Suprapubic skin (tissue), 4 donors: ENCODE data around the gene COLEC11. TPM values are rescaled to one million over a fixed set of nuclear protein-coding genes. Genes with fewer than 3 reads are reported as not detected.
"Not testable (repeated sequence)": the region's sequence is repeated elsewhere in the genome, so short reads cannot be mapped to it uniquely, and the experiment has no call there.

Experiments used
- DNase-seq, 2 donors: peaks; one replicate each; pipeline ENCODE4 v3.0.0-alpha.2; 2019; ENCODE audit warnings: low spot score in 2 of 2
- H3K27ac ChIP-seq: fragments of 200-600 bp; sonication (generic); one replicate; pipeline ENCODE4 v1.5.1; 2019
- H3K27me3 ChIP-seq: fragments of 200-600 bp; sonication (generic); one replicate; pipeline ENCODE4 v1.5.1; 2019
- H3K36me3 ChIP-seq: fragments of 200-600 bp; sonication (generic); one replicate; pipeline ENCODE4 v1.5.1; 2019
- H3K4me1 ChIP-seq: fragments of 200-600 bp; sonication (generic); one replicate; pipeline ENCODE4 v1.5.1; 2019
- H3K4me3 ChIP-seq: fragments of 200-600 bp; sonication (generic); one replicate; pipeline ENCODE4 v1.5.1; 2019; ENCODE audit warnings: mild to moderate bottlenecking
- H3K9me3 ChIP-seq: fragments of 200-600 bp; sonication (generic); one replicate; pipeline ENCODE4 v1.5.1; 2019
- EP300 ChIP-seq: sonication (generic); formaldehyde crosslinking; IDR thresholded peaks from one replicate; pipeline ENCODE4 v1.6.1; 2017; ENCODE audit warnings: antibody characterized with exemption
- POLR2A ChIP-seq, 2 donors: fragments of 450-650 bp; IDR thresholded peaks; one replicate each; pipeline ENCODE4 v1.6.1; 2017; ENCODE audit warnings: antibody characterized with exemption in 2 of 2, mild to moderate bottlenecking in 2 of 2, moderate library complexity in 2 of 2
- POLR2AphosphoS5 ChIP-seq, 3 donors: sonication (generic); formaldehyde crosslinking; IDR thresholded peaks; one replicate each; pipeline ENCODE4 v1.6.1; 2017; ENCODE audit warnings: antibody characterized with exemption in 3 of 3
- WGBS: methylation state at CpG from one replicate; pipeline ENCODE4 v1.1.5; 2018; 5-methylcytosine and 5-hydroxymethylcytosine counted together
- total RNA-seq, 4 donors: library from RNA; depleted of rRNA; stranded (reverse); fragments of >200 nt; gene quantifications; one replicate each; pipeline ENCODE4 v1.1.0, GENCODE V29; 2016
- TF ChIP-seq, protein P1 (sequence below), 2 donors: fragments of 200-600 bp in 1 of 2; fragments of 450-650 bp in 1 of 2; sonication (generic) in 1 of 2; IDR thresholded peaks; one replicate each; pipeline ENCODE4 v1.5.1; 2016 to 2019; ENCODE audit warnings: antibody characterized with exemption in 2 of 2, mild to moderate bottlenecking in 1 of 2, moderate library complexity in 1 of 2

COLEC11 gene
- total RNA-seq, 4 donors from 2014 or later = 0.39 to 0.68 TPM; not detected in 2

DNA sequence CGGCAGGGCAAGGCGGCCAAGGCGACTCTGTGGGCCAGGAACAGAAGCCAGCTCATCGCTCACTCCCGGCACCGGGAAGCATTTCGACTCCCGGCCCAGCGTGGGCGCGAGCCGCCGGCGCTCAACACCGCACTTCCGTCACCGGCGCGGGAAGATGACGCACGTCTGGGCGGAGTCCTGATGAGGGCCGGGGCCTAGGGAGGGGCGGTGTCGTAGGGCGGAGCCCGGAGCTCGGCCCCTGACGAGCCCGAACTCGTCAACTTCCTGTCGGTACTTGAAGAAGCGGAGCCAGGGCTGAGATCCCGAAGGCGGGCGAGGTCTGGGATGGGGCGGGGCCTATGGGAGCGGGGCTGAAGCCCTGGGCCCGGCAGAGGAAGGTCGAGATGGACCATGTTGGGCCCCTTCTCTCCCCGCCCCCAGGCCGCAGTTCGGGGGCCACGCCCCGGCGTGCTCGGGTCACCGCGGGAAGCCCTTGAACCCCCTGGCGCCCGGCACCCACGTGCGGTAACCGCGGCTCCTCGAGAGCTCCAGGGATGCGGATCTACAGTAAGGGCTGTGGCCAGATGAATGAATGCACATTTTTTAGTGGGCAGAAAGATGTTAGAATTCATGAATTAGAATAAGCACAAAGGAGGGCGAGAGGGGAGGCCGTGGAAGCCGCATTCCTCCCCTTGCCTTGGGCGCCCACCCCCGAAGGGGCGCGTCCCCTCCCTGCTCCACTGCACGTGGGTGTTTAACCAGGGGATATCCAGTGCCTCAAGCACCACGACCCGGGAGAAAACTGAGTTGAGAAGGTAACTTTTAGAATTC is 36.5 kb upstream of the COLEC11 start, which contains the start of gene RNASEH1:
Gene RNASEH1 (minus strand): TSS at position 129 of the 810 bp plus-strand sequence. CDS start 73 bp downstream, at position 56.
- Histone ChIP-seq H3K27me3 (no peaks in the 10 kb centered on the region), H3K36me3 (peaks cover 27% of the 10 kb centered on the region), H3K4me3 (peak within 1 kb of the TSS; percentile 99), H3K9me3 (no peaks in the 10 kb centered on the region), H3K27ac (peak within 1 kb of the TSS; percentile 96), H3K4me1 (peaks cover 21% of the 10 kb centered on the region)
- DNase-seq = peak; percentile 98 to 99
- 1% methylated on average over 29 of the region's 67 CpGs for WGBS
- TF ChIP-seq POLR2A (IDR thresholded peaks at IDR 0.05) (peak; percentile 28 to 89), POLR2AphosphoS5 (IDR thresholded peaks at IDR 0.05) (peak; percentile 64 to 99 (median 86)), EP300 (no peak)
- TF ChIP-seq, protein P1, sequence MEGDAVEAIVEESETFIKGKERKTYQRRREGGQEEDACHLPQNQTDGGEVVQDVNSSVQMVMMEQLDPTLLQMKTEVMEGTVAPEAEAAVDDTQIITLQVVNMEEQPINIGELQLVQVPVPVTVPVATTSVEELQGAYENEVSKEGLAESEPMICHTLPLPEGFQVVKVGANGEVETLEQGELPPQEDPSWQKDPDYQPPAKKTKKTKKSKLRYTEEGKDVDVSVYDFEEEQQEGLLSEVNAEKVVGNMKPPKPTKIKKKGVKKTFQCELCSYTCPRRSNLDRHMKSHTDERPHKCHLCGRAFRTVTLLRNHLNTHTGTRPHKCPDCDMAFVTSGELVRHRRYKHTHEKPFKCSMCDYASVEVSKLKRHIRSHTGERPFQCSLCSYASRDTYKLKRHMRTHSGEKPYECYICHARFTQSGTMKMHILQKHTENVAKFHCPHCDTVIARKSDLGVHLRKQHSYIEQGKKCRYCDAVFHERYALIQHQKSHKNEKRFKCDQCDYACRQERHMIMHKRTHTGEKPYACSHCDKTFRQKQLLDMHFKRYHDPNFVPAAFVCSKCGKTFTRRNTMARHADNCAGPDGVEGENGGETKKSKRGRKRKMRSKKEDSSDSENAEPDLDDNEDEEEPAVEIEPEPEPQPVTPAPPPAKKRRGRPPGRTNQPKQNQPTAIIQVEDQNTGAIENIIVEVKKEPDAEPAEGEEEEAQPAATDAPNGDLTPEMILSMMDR (IDR thresholded peaks at IDR 0.05) = no peak

DNA sequence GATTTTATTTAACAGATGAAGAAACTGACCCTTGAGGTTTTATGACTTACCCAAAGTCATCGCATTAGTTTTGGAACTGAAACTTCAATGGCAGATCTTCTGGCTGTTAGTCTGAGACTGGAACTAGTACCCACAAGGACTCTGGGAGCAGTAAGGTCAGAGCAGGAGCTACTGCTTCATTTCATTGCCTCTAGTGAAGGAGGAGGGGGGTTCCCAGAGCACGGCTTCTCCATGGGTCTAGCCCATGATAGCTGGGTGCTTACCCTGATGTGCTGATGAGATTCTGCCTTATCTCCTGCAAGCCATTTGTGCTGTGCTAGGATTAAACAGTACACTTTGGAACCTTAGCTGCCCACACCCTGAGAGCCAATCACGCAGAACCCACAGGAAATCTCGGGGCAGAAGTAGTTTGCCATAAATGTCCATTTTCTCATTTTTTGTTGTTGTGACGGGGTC is 31.4 kb upstream of the COLEC11 start:
- Histone ChIP-seq H3K27me3 (no peaks in the 10 kb centered on the region), H3K9me3 (no peaks in the 10 kb centered on the region), H3K4me1 (peaks cover 8% of the 10 kb centered on the region), H3K36me3 (no peaks in the 10 kb centered on the region), H3K4me3 (no peak overlapping the region), H3K27ac (no peak overlapping the region)
- TF ChIP-seq POLR2A (IDR thresholded peaks at IDR 0.05) (no peak), EP300 (no peak), POLR2AphosphoS5 (IDR thresholded peaks at IDR 0.05) (no peak)
- TF ChIP-seq, protein P1 (IDR thresholded peaks at IDR 0.05) = no peak
- WGBS = 93% methylated on average over 4 of the region's 5 CpGs
- DNase-seq = no peak

DNA sequence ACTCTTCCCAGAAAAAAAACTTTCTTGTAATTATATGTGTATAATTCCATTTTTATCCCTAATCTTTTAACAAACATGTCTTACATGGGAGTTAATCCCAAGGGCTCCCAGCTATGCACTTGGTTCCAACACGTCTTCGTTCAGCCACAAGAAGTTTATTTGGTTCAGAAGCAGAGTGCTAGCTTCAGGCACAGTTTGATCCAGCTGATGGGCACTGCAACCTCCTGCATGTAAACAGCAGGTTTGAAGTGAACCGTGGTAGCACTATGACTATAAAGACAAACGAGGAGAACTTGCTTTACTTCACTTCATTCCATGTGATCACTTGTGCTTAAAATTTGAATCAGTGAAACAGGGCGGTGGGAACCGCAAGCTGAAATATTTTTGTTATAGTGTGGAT is 29.8 kb upstream of the COLEC11 start:
- TF ChIP-seq POLR2A (IDR thresholded peaks at IDR 0.05) (no peak), POLR2AphosphoS5 (IDR thresholded peaks at IDR 0.05) (no peak), EP300 (no peak)
- TF ChIP-seq, protein P1 (IDR thresholded peaks at IDR 0.05) = no peak
- H3K36me3 ChIP-seq = no peaks in the 10 kb centered on the region
- no peak overlapping the region for H3K27ac ChIP-seq
- no peak for DNase-seq
- no peaks in the 10 kb centered on the region for H3K9me3 ChIP-seq
- WGBS = 85% methylated on average over 6 of the region's 6 CpGs
- H3K4me3 ChIP-seq = no peak overlapping the region
- H3K27me3 ChIP-seq = no peaks in the 10 kb centered on the region
- no peaks in the 10 kb centered on the region for H3K4me1 ChIP-seq

DNA sequence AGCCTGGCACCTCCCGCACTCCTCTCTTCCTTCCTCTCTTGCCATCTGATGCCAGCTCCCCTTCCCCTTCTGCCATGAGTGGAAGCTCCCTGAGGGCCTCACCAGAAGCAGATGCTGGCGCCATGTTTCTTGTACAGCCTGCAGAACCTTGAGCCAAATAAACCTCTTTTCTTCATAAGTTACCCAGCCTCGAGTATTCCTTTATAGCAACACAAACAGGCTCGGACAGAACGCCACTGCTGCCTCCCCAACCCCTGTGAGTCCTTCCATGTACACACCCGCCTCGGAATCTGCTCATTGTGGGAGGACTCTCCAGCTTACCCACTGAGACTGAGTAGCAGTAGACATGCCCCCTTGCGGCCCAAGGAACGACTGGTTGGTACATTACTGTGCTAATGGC is 28.1 kb upstream of the COLEC11 start:
- H3K27ac ChIP-seq = no peak overlapping the region
- 90% methylated on average over 9 of the region's 9 CpGs for WGBS
- TF ChIP-seq EP300 (no peak), POLR2AphosphoS5 (IDR thresholded peaks at IDR 0.05) (no peak), POLR2A (IDR thresholded peaks at IDR 0.05) (no peak)
- TF ChIP-seq, protein P1 (IDR thresholded peaks at IDR 0.05) = no peak
- no peaks in the 10 kb centered on the region for H3K27me3 ChIP-seq
- H3K9me3 ChIP-seq = no peaks in the 10 kb centered on the region
- H3K4me1 ChIP-seq = no peaks in the 10 kb centered on the region
- H3K36me3 ChIP-seq = no peaks in the 10 kb centered on the region
- no peak for DNase-seq
- H3K4me3 ChIP-seq = no peak overlapping the region

DNA sequence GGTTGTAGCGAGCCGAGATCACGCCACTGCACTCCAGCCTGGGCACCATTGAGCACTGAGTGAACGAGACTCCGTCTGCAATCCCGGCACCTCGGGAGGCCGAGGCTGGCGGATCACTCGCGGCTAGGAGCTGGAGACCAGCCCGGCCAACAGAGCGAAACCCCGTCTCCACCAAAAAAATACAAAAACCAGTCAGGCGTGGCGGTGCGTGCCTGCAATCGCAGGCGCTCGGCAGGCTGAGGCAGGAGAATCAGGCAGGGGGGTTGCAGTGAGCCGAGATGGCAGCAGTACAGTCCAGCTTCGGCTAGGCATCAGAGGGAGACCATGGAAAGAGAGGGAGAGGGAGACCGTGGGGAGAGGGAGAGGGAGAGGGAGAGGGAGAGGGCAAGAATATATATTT is 25.3 kb upstream of the COLEC11 start:
- not testable (repeated sequence) for DNase-seq, H3K4me3 ChIP-seq, H3K9me3 ChIP-seq, H3K27me3 ChIP-seq, H3K27ac ChIP-seq, H3K4me1 ChIP-seq, H3K36me3 ChIP-seq
- WGBS = 91% methylated on average over 11 of the region's 23 CpGs
